ENCODE results near the gene DNAJB6.

DNAJB6 gene

GRCh38 chr7:157428554-157428945 lies 91.7 kb downstream of the DNAJB6 start:
- DNase-seq (ENCODE audit: low spot score), result no peak

- DNase-seq (ENCODE audit: low spot score), result no peak
Measured at GRCh38 chr7:157429001-157429679, 92.3 kb downstream of the DNAJB6 start.

- no peak for DNase-seq (ENCODE audit: low spot score)
Measured at GRCh38 chr7:157429680-157430224, 92.9 kb downstream of the DNAJB6 start.

- DNase-seq (ENCODE audit: low spot score), result no peak
Measured at GRCh38 chr7:157430721-157431120, 93.9 kb downstream of the DNAJB6 start.

GRCh38 chr7:157431173-157431950 lies 94.6 kb downstream of the DNAJB6 start:
- DNase-seq (ENCODE audit: low spot score), result no peak

- no peak for DNase-seq (ENCODE audit: low spot score)
Measured at GRCh38 chr7:157431951-157432540, 95.2 kb downstream of the DNAJB6 start.

GRCh38 chr7:157432541-157432956 lies 95.7 kb downstream of the DNAJB6 start:
- no peak for DNase-seq (ENCODE audit: low spot score)

GRCh38 chr7:157432957-157433576 lies 96.3 kb downstream of the DNAJB6 start:
- DNase-seq (ENCODE audit: low spot score), result peak; percentile 48

- no peak for DNase-seq (ENCODE audit: low spot score)
Measured at GRCh38 chr7:157433628-157434027, 96.8 kb downstream of the DNAJB6 start.

GRCh38 chr7:157434231-157434630 lies 97.4 kb downstream of the DNAJB6 start:
- no peak for DNase-seq (ENCODE audit: low spot score)

GRCh38 chr7:157434701-157435100 lies 97.9 kb downstream of the DNAJB6 start:
- no peak for DNase-seq (ENCODE audit: low spot score)

GRCh38 chr7:157436076-157436475 lies 99.3 kb downstream of the DNAJB6 start:
- no peak for DNase-seq (ENCODE audit: low spot score)

- DNase-seq (ENCODE audit: low spot score), result no peak
Measured at GRCh38 chr7:157436763-157437480, 100.1 kb downstream of the DNAJB6 start.

GRCh38 chr7:157437519-157438061 lies 100.8 kb downstream of the DNAJB6 start:
- no peak for DNase-seq (ENCODE audit: low spot score)

- DNase-seq (ENCODE audit: low spot score), result no peak
Measured at GRCh38 chr7:157438121-157439025, 101.6 kb downstream of the DNAJB6 start.

- DNase-seq (ENCODE audit: low spot score), result no peak
Measured at GRCh38 chr7:157439149-157439548, 102.3 kb downstream of the DNAJB6 start.

- no peak for DNase-seq (ENCODE audit: low spot score)
Measured at GRCh38 chr7:157439761-157440160, 103.0 kb downstream of the DNAJB6 start.

GRCh38 chr7:157440346-157441022 lies 103.7 kb downstream of the DNAJB6 start:
- no peak for DNase-seq (ENCODE audit: low spot score)

- DNase-seq (ENCODE audit: low spot score), result no peak
Measured at GRCh38 chr7:157441023-157441399, 104.2 kb downstream of the DNAJB6 start.

- DNase-seq (ENCODE audit: low spot score), result no peak
Measured at GRCh38 chr7:157442456-157442855, 105.7 kb downstream of the DNAJB6 start.

All from CD4-positive, alpha-beta T cell treated with Interleukin-15 for 4 hours (primary cell).